Nephron (organoid): ENCODE measurements around the gene MED27.

Experiments used
- H3K27ac Mint-ChIP-seq, 3 experiments: 2 replicates each; pipeline ENCODE4 v1.8.0; 2020; ENCODE audit warnings: mixed read lengths in 3 of 3, mild to moderate bottlenecking in 2 of 3, moderate library complexity in 1 of 3
- H3K27me3 Mint-ChIP-seq: 2 replicates; pipeline ENCODE4 v1.8.0; 2021; ENCODE audit warnings: low read depth, mild to moderate bottlenecking, moderate library complexity, mixed read lengths
- H3K36me3 Mint-ChIP-seq: 2 replicates; pipeline ENCODE4 v1.8.0; 2020; ENCODE audit warnings: low read depth, mixed read lengths
- H3K4me1 Mint-ChIP-seq: 2 replicates; pipeline ENCODE4 v1.8.0; 2020; ENCODE audit warnings: mixed read lengths
- H3K4me3 Mint-ChIP-seq, 3 experiments: 2 replicates each; pipeline ENCODE4 v1.8.0; 2020; ENCODE audit warnings: mild to moderate bottlenecking in 3 of 3, mixed read lengths in 3 of 3, moderate library complexity in 2 of 3
- H3K9me3 Mint-ChIP-seq: 2 replicates; pipeline ENCODE4 v1.8.0; 2020; ENCODE audit warnings: mixed read lengths
- CTCF ChIP-seq, 3 experiments: fragments of 200-600 bp; sonication (generic); IDR thresholded peaks; one replicate each; pipeline ENCODE4 v1.5.0; 2021; ENCODE audit warnings: antibody characterized with exemption in 3 of 3; ENCODE audit not compliant: unreplicated experiment in 3 of 3

Gene MED27

DNA sequence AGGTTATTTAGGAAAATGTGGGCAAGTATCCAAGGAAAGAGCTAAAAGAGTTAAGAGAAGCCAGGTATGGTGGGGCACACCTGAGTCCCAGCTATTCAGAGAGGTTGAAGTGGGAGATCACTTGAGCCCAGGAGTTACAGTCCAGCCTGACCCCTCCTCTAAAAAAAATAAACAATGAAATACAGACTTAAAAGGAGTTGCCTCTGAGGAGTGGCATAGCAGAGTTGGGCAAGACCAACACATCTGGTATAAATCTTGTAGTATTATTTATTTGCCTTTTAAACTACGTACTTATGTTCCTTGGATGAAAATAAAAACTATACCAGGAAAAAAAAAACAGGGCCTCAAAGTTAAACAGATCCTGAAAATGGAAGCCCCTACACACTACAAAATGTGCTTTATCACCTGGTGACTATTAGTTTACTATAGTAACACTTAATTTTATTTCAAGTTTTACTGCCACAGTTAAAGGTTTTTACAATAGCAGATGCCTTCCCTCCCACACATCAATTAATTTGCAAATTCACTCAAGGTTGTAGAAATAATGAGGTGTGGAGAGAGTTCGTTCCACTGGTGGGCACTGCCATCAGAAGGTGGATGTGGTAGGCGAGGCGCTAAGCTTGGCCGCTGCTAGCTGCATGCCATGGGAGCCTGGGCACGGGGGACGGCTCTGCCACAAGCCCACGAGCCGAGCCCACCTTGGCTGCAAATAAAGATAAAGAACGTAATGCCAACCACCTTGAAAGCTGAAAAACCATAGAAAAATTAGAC is 48.0 kb downstream of the MED27 start:
- no peak overlapping the region for H3K27ac Mint-ChIP-seq
- peaks cover 42% of the 10 kb centered on the region for H3K4me1 Mint-ChIP-seq
- H3K27me3 Mint-ChIP-seq, result no peaks in the 10 kb centered on the region
- H3K36me3 Mint-ChIP-seq, result no peaks in the 10 kb centered on the region
- no peak overlapping the region for H3K4me3 Mint-ChIP-seq
- no peak for TF ChIP-seq CTCF (IDR thresholded peaks at IDR 0.05; ENCODE audit: unreplicated experiment in 3 of 3)
- no peaks in the 10 kb centered on the region for H3K9me3 Mint-ChIP-seq

- no peak overlapping the region for H3K4me3 Mint-ChIP-seq
Measured at GRCh38 chr9:132030626-132031325, 48.9 kb downstream of the MED27 start.

GRCh38 chr9:132027752-132028663 is 51.7 kb downstream of the MED27 start:
- Mint-ChIP-seq H3K9me3 (no peaks in the 10 kb centered on the region), H3K36me3 (no peaks in the 10 kb centered on the region), H3K27ac (no peak overlapping the region), H3K4me1 (peaks cover 48% of the 10 kb centered on the region), H3K27me3 (no peaks in the 10 kb centered on the region), H3K4me3 (no peak overlapping the region)
- TF ChIP-seq CTCF (IDR thresholded peaks at IDR 0.05; ENCODE audit: unreplicated experiment in 3 of 3), result no peak

More at GRCh38 chr9:132030626-132031325, 48.9 kb downstream of the MED27 start:
- Mint-ChIP-seq H3K27me3 (no peaks in the 10 kb centered on the region), H3K36me3 (no peaks in the 10 kb centered on the region), H3K9me3 (no peaks in the 10 kb centered on the region), H3K4me1 (peaks cover 41% of the 10 kb centered on the region), H3K27ac (no peak overlapping the region)
- TF ChIP-seq CTCF (IDR thresholded peaks at IDR 0.05; ENCODE audit: unreplicated experiment in 3 of 3), result no peak

DNA sequence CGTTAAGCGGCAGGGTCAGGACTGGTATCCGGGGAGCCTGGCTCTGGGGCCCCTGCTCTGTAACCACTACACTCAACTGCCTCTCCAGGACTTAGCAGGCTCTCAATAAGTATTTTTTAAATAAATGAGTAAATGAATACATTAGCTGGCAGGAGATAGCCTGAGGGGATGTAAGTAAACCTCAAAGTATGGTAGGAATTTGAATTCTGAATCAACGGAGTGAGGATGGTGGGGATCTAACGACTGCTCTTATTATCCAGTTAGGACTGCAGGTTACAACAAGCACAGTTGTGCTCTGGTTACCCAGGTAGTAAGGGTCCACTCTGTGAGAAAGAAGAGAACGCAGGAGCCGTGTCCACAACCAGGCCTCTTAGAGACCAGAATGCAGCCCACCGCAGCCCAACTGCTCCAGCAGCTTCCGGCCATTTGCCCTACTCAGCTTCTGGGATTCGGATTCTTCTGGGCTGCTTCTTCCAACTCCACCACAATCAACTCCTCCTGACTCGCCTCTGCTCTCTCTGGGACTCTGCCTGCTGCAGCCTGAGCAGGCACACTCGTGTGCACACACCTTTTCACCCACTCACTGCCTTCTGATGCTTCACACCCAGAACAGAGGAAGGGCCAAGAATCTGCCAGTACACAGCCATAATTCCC is 52.6 kb downstream of the MED27 start:
- TF ChIP-seq CTCF (IDR thresholded peaks at IDR 0.05; ENCODE audit: unreplicated experiment in 3 of 3), result no peak
- H3K36me3 Mint-ChIP-seq, result no peaks in the 10 kb centered on the region
- no peaks in the 10 kb centered on the region for H3K27me3 Mint-ChIP-seq
- no peak overlapping the region for H3K27ac Mint-ChIP-seq
- H3K4me3 Mint-ChIP-seq, result no peak overlapping the region
- no peaks in the 10 kb centered on the region for H3K9me3 Mint-ChIP-seq
- H3K4me1 Mint-ChIP-seq, result peaks cover 47% of the 10 kb centered on the region

- no peak for TF ChIP-seq CTCF (IDR thresholded peaks at IDR 0.05; ENCODE audit: unreplicated experiment in 3 of 3)
- H3K9me3 Mint-ChIP-seq, result no peaks in the 10 kb centered on the region
- H3K27ac Mint-ChIP-seq, result no peak overlapping the region
- no peaks in the 10 kb centered on the region for H3K36me3 Mint-ChIP-seq
- H3K4me3 Mint-ChIP-seq, result no peak overlapping the region
- peaks cover 57% of the 10 kb centered on the region for H3K4me1 Mint-ChIP-seq
- H3K27me3 Mint-ChIP-seq, result no peaks in the 10 kb centered on the region
Measured at GRCh38 chr9:132025766-132026165, 53.9 kb downstream of the MED27 start.
